ENCODE measurements around the gene MYO18B.

MYO18B gene

DNA sequence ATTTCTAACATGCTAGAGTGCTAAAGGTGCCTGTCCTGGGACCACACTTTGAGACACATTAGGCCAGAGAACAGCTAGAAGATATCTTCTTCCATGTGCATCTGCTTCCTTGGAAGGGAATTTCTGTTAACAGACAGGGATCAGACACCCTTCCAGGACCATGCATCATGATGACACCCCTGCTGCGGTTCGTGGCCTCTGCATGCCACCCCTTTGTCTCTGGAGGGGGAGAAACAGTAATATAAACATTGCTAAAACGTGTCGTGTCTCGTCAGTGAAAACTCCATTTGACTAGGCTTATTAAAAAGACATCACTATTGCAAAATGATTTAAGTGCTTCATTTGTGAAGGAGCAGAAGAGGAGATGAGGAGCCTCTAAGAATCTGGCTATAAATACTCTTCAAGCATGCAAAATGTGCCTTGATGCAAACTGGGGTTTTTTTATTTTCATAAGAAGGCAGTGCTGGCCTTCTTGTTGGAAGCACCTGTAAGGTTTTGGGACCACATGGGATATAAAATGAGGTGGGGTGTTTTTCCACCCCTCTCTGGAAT, 141.6 kb downstream of the MYO18B start:
- Histone ChIP-seq H3K27me3 (ENCODE audit: control insufficient read depth, insufficient read depth, low read length) (peaks cover 2% of the 10 kb centered on the region), H3K4me1 (ENCODE audit: control insufficient read depth, insufficient read depth, low read length) (peaks cover 2% of the 10 kb centered on the region), H3K4me3 (ENCODE audit: low read depth, low read length) (no peak overlapping the region), H3K9ac (ENCODE audit: low read depth, low read length) (no peak overlapping the region), H3K9me3 (ENCODE audit: control insufficient read depth, insufficient read depth, low read length) (no peaks in the 10 kb centered on the region), H3K36me3 (ENCODE audit: control insufficient read depth, insufficient read depth, low read length) (no peaks in the 10 kb centered on the region)

DNA sequence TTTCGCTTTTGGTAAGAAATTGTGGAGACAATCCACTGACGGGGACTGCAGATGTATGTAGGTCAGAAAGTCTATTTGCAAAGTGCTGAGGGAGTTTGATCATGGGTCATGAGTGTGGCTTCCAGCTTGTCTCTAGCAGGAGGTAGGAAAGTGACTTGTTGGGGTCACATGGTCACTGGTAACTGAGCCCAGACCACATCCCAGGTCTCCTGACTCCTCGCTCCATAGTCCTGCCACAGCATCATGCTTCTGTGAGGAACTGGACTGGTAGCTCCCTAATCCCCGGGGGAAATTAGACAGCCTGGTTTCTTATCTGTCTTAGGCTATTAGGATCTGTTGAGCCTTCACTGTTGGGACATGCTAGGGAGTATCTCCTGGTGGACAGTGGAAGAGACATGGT, 142.1 kb downstream of the MYO18B start:
- Histone ChIP-seq H3K27me3 (ENCODE audit: control insufficient read depth, insufficient read depth, low read length) (peaks cover 2% of the 10 kb centered on the region), H3K9ac (ENCODE audit: low read depth, low read length) (no peak overlapping the region), H3K4me3 (ENCODE audit: low read depth, low read length) (no peak overlapping the region), H3K4me1 (ENCODE audit: control insufficient read depth, insufficient read depth, low read length) (peaks cover 4% of the 10 kb centered on the region), H3K9me3 (ENCODE audit: control insufficient read depth, insufficient read depth, low read length) (no peaks in the 10 kb centered on the region), H3K36me3 (ENCODE audit: control insufficient read depth, insufficient read depth, low read length) (no peaks in the 10 kb centered on the region)

DNA sequence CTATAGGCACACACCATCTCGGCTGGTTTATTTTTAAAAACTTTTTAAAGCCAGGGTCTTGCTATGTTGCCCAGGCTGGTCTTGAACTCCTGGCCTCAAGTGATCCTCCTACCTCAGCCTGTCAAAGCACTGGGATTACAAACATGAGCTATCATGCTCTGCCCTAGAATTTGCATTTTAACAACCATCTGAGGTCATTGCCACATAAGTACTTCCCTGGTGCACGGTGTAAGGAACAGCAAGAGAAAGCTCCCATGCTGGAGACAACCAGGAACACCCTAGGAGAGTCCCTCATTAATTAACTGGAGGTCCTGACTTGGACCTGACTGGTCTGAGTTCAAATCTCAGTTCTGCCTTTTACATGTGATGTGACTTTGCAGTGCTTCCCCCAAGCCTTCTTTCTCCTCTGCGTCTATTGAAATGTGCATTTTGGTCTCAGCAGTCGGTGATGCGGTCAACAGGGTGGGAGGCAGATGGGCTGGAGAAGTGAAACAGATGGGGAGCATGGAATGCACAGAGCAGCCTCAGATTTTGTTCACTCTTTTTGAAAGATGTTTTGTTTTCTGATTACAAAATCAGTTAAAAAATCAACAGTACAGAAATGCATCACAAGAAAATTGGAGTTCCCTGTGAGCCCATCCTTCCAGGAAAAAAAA, 146.5 kb downstream of the MYO18B start:
- no peaks in the 10 kb centered on the region for H3K36me3 ChIP-seq (ENCODE audit: control insufficient read depth, insufficient read depth, low read length)
- H3K9me3 ChIP-seq (ENCODE audit: control insufficient read depth, insufficient read depth, low read length), result no peaks in the 10 kb centered on the region
- no peak overlapping the region for H3K9ac ChIP-seq (ENCODE audit: low read depth, low read length)
- no peak overlapping the region for H3K4me3 ChIP-seq (ENCODE audit: low read depth, low read length)
- H3K4me1 ChIP-seq (ENCODE audit: control insufficient read depth, insufficient read depth, low read length), result peaks cover 4% of the 10 kb centered on the region
- H3K27me3 ChIP-seq (ENCODE audit: control insufficient read depth, insufficient read depth, low read length), result no peaks in the 10 kb centered on the region

DNA sequence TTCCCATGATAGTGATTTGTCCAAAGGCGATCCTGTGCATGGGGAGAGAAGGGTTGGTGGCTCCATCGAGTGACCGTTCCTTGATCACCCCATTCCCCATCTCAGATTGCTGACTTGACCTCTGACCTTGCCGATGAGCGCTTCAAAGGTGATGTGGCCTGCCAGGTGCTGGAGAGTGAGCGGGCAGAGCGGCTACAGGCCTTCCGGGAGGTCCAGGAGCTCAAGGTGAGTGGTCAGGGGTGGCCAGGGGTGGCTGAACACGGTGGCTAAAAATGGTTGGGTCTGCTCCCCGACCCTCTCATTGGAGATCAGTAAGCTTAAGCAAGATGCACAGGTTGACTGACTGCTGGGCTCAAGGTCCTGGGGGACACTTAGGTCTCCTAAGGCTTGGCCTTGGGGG, 148.7 kb downstream of the MYO18B start:
- no peaks in the 10 kb centered on the region for H3K9me3 ChIP-seq (ENCODE audit: control insufficient read depth, insufficient read depth, low read length)
- H3K27me3 ChIP-seq (ENCODE audit: control insufficient read depth, insufficient read depth, low read length), result no peaks in the 10 kb centered on the region
- H3K36me3 ChIP-seq (ENCODE audit: control insufficient read depth, insufficient read depth, low read length), result no peaks in the 10 kb centered on the region
- no peak overlapping the region for H3K9ac ChIP-seq (ENCODE audit: low read depth, low read length)
- H3K4me1 ChIP-seq (ENCODE audit: control insufficient read depth, insufficient read depth, low read length), result peaks cover 4% of the 10 kb centered on the region
- no peak overlapping the region for H3K4me3 ChIP-seq (ENCODE audit: low read depth, low read length)

DNA sequence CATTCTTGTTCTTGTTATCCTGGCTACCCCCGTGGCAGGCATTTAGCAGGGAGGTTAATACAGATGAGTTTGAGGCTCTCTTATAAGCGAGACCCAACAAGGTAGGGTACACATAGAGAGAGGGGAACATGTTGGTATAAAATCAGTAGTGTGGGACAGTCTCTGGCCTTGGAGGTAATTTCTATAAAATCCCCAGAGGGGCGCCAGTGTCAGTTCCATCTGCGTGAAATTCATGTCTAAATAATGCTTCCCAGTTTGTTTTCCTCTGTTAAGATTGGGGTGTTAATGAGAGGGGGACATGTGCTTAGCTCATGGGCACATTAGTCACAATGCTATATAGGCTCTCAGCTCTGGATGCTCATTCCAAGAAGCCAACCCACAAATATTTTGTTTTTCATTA, 150.7 kb downstream of the MYO18B start:
- H3K4me1 ChIP-seq (ENCODE audit: control insufficient read depth, insufficient read depth, low read length), result peaks cover 4% of the 10 kb centered on the region
- no peak overlapping the region for H3K4me3 ChIP-seq (ENCODE audit: low read depth, low read length)
- H3K9me3 ChIP-seq (ENCODE audit: control insufficient read depth, insufficient read depth, low read length), result no peaks in the 10 kb centered on the region
- H3K9ac ChIP-seq (ENCODE audit: low read depth, low read length), result no peak overlapping the region
- H3K27me3 ChIP-seq (ENCODE audit: control insufficient read depth, insufficient read depth, low read length), result no peaks in the 10 kb centered on the region
- H3K36me3 ChIP-seq (ENCODE audit: control insufficient read depth, insufficient read depth, low read length), result no peaks in the 10 kb centered on the region

DNA sequence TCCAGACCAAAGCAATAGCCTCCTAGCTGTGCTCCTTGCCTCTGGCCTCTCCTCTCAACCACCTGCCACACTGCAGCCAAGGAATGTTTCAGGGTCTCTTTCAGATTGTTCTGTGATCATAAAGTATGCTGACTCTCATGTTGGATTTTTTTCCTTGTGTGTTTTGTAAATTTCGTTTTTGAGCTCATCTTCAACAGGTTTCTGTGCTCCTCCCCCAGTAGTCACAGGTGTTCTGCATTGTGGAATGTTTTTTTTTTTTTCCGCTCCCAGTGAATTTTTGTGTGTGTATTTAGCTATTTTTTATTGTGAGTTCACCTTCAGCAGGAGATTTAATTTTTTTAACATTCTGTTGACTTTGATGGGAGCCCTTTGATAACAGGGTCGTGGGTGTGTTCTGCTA, 153.7 kb downstream of the MYO18B start:
- H3K36me3 ChIP-seq (ENCODE audit: control insufficient read depth, insufficient read depth, low read length), result no peaks in the 10 kb centered on the region
- no peaks in the 10 kb centered on the region for H3K9me3 ChIP-seq (ENCODE audit: control insufficient read depth, insufficient read depth, low read length)
- H3K9ac ChIP-seq (ENCODE audit: low read depth, low read length), result no peak overlapping the region

DNA sequence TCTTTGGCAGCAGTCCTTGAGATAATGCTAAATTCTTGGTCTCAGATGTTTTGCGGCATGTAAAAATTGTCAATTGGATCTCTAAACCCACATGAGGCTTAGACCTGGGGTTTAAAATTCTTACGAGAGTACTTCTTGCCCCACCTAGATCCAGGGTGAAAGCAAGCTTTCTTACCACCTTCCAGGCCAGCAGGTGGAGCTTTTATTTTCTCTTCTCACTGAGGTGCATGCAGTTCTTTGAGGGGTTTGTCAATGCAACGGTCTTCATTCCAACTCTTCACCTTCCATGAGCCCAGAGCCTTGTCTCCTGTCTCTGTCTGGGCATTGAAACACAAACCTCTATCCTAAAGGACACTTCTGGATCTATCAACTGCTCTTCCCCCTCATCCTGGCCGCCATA, 154.1 kb downstream of the MYO18B start:
- Histone ChIP-seq H3K9me3 (ENCODE audit: control insufficient read depth, insufficient read depth, low read length) (no peaks in the 10 kb centered on the region), H3K4me3 (ENCODE audit: low read depth, low read length) (no peak overlapping the region), H3K4me1 (ENCODE audit: control insufficient read depth, insufficient read depth, low read length) (no peaks in the 10 kb centered on the region), H3K27me3 (ENCODE audit: control insufficient read depth, insufficient read depth, low read length) (no peaks in the 10 kb centered on the region), H3K9ac (ENCODE audit: low read depth, low read length) (no peak overlapping the region), H3K36me3 (ENCODE audit: control insufficient read depth, insufficient read depth, low read length) (no peaks in the 10 kb centered on the region)

More for the DNA sequence above, 153.7 kb downstream of the MYO18B start:
- H3K27me3 ChIP-seq (ENCODE audit: control insufficient read depth, insufficient read depth, low read length), result no peaks in the 10 kb centered on the region
- H3K4me3 ChIP-seq (ENCODE audit: low read depth, low read length), result no peak overlapping the region
- no peaks in the 10 kb centered on the region for H3K4me1 ChIP-seq (ENCODE audit: control insufficient read depth, insufficient read depth, low read length)

DNA sequence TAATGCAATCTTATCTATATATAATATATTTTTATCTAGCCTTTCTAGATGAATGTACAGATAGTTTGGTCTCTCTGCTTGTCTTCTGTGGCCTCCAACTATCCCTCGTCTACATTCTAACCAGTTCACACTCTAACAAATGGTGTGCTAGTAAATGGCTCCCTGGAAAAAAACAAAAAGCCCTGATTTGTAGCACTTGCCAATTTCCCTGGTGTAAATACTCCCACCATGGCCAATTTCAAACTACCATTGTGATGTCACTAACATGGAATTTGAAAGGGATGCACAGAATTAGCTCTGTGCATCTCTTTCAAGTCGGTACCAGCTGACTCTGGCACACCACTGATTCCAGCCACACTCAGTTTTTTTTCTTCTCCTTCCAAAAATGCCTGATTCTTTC, 154.6 kb downstream of the MYO18B start:
- Histone ChIP-seq H3K27me3 (ENCODE audit: control insufficient read depth, insufficient read depth, low read length) (no peaks in the 10 kb centered on the region), H3K9me3 (ENCODE audit: control insufficient read depth, insufficient read depth, low read length) (no peaks in the 10 kb centered on the region), H3K4me1 (ENCODE audit: control insufficient read depth, insufficient read depth, low read length) (no peaks in the 10 kb centered on the region), H3K4me3 (ENCODE audit: low read depth, low read length) (no peak overlapping the region), H3K9ac (ENCODE audit: low read depth, low read length) (no peak overlapping the region), H3K36me3 (ENCODE audit: control insufficient read depth, insufficient read depth, low read length) (no peaks in the 10 kb centered on the region)

DNA sequence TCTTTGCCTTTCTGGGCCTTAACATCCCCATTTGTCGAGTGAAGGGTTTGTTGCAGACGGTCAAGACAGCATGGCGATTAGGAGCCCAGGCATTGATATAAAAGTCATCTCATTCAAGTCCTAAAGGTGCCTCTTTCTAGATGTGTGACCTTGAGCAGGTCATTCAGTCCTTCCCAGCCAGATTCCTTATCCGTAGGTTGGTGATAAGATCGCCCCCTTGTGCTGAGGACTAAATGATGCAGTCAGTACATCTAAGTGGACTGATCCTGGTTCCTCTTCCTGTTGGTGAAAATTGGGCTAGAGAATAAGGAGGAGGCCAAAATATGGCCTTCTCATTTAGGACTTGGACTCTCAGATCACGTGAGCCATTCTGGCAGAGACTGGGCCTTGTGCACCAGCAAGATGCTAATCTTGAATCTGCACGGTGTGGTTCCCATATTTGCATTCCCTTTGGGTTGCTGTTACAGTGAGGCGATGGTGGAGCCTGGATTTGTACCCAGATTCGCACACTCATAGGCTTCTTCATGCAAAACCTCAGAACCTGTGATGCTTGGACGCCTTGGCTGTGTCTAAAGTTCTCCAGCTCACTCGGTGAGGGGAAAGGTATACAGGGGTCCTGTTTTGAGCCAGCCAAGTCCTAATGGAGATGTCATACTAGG, 156.8 kb downstream of the MYO18B start:
- Histone ChIP-seq H3K9ac (ENCODE audit: low read depth, low read length) (no peak overlapping the region), H3K27me3 (ENCODE audit: control insufficient read depth, insufficient read depth, low read length) (no peaks in the 10 kb centered on the region), H3K4me1 (ENCODE audit: control insufficient read depth, insufficient read depth, low read length) (no peaks in the 10 kb centered on the region), H3K9me3 (ENCODE audit: control insufficient read depth, insufficient read depth, low read length) (no peaks in the 10 kb centered on the region), H3K36me3 (ENCODE audit: control insufficient read depth, insufficient read depth, low read length) (no peaks in the 10 kb centered on the region), H3K4me3 (ENCODE audit: low read depth, low read length) (no peak overlapping the region)

DNA sequence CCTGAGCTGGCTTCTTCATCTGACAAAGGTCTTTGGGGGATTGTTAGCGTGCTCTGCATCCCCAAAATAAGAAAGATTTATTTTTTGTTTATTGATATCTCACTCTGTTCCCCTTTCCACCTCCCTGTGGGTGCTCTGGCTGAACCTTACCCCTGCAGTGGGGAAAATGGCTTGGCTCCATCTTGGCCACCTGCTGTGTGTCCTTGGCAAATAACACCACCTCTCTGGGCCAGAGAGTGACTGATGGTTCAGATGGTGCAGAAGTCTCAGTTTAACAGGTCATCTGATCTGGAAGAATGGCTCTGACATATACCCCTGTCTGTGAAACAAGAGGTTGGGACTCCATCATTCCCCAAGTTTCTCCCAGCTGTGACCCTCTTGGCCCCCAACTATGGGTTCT, 157.6 kb downstream of the MYO18B start:
- no peak overlapping the region for H3K4me3 ChIP-seq (ENCODE audit: low read depth, low read length)
- no peaks in the 10 kb centered on the region for H3K27me3 ChIP-seq (ENCODE audit: control insufficient read depth, insufficient read depth, low read length)
- H3K4me1 ChIP-seq (ENCODE audit: control insufficient read depth, insufficient read depth, low read length), result no peaks in the 10 kb centered on the region
- H3K36me3 ChIP-seq (ENCODE audit: control insufficient read depth, insufficient read depth, low read length), result no peaks in the 10 kb centered on the region
- H3K9me3 ChIP-seq (ENCODE audit: control insufficient read depth, insufficient read depth, low read length), result no peaks in the 10 kb centered on the region
- H3K9ac ChIP-seq (ENCODE audit: low read depth, low read length), result no peak overlapping the region

DNA sequence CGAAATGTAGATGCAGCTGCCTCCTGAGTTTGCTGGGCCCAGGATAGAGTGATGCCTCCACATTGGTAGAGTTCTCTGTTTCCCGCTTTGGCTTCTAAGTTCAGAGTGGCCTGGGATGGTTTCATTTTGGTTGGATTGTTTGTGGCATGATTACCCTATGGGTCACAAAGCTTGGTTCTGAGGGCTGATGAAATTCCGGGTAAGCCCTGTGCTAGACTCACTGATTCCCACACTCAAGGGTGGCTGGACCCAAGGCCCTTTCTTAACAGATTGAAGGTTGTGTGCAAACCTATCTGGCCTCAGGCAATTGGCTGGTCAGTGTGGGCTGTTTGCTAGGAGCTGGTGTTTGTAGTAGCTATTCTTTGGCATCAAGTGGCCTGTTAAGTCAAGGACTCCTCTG, 158.4 kb downstream of the MYO18B start:
- Histone ChIP-seq H3K4me1 (ENCODE audit: control insufficient read depth, insufficient read depth, low read length) (no peaks in the 10 kb centered on the region), H3K36me3 (ENCODE audit: control insufficient read depth, insufficient read depth, low read length) (no peaks in the 10 kb centered on the region), H3K27me3 (ENCODE audit: control insufficient read depth, insufficient read depth, low read length) (no peaks in the 10 kb centered on the region), H3K9ac (ENCODE audit: low read depth, low read length) (no peak overlapping the region), H3K4me3 (ENCODE audit: low read depth, low read length) (no peak overlapping the region), H3K9me3 (ENCODE audit: control insufficient read depth, insufficient read depth, low read length) (no peaks in the 10 kb centered on the region)

DNA sequence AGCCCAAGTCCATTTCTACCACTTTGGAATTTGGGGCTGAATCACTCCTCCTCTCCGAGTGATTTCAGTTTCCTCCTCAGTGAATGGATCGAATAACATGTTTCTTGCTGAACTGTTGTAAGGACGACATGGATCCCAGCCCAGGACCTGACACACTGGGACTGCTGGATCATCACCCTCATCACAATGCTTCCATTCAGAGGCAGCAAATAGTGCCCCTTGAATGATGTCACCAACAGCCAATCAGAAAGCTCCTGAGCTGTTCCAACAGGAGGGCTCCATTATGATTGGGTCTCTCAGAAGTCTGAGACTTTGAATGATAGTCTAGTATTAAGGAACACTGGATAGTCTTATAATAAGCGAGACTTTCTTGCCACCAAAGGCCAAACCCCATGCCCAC, 158.9 kb downstream of the MYO18B start:
- no peaks in the 10 kb centered on the region for H3K27me3 ChIP-seq (ENCODE audit: control insufficient read depth, insufficient read depth, low read length)
- no peaks in the 10 kb centered on the region for H3K36me3 ChIP-seq (ENCODE audit: control insufficient read depth, insufficient read depth, low read length)
- H3K4me1 ChIP-seq (ENCODE audit: control insufficient read depth, insufficient read depth, low read length), result no peaks in the 10 kb centered on the region
- no peak overlapping the region for H3K4me3 ChIP-seq (ENCODE audit: low read depth, low read length)
- no peak overlapping the region for H3K9ac ChIP-seq (ENCODE audit: low read depth, low read length)
- H3K9me3 ChIP-seq (ENCODE audit: control insufficient read depth, insufficient read depth, low read length), result no peaks in the 10 kb centered on the region

Data from iPS-15b (cell line).